ENCODE measurements around the gene ADISSP.
"Not testable (repeated sequence)": the region's sequence is repeated elsewhere in the genome, so short reads cannot be mapped to it uniquely, and the experiment has no call there.

Gene ADISSP

DNA sequence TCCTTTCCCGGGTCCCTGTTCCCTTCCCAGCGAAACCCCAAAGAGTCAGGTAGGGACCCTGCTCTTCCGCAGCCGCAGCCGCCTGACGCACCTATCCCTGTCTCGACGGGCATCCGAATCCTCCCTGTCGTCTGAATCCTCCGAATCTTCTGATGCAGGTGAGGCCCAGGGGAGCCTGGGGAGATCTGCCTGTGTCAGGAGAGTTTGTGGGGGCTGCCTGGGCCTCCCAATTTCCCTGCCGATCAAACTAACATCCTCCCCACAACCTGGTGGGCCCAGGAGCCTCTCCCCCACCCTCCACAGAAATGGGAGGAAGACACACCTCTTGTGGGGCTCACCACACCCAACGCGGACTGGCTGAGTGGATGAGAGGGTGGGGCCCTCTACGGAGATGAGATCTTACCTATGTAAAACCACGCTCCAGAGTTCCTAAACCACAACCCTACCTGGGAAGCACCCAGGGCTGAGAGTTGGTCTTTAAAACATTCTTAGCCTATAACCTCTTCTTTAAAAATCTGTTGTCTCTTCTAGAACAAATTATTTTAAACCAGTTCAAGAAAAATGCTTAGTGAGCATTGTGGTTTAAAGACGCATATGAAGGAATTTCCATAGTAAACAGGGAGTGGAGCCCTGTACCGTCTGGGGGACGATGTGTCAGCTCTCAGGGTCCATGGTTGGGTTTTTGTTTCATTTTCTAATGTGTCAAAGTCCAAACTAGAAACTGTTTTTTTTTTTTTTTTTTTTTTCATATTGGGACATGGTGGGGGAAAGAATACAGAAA is 30.2 kb upstream of the ADISSP start:
- no peak for TF ChIP-seq CTCF (IDR thresholded peaks at IDR 0.05; ENCODE audit: low read depth, low read length, missing control alignments)
- DNase-seq (ENCODE audit: low read depth): no peak
- H3K4me3 ChIP-seq (ENCODE audit: low read depth, low read length): peak overlapping the region; percentile 80

- no peak for TF ChIP-seq CTCF (IDR thresholded peaks at IDR 0.05; ENCODE audit: low read depth, low read length, missing control alignments)
- no peak for DNase-seq (ENCODE audit: low read depth)
- peak overlapping the region; percentile 80 for H3K4me3 ChIP-seq (ENCODE audit: low read depth, low read length)
These were observed 29.6 kb upstream of the ADISSP start for GRCh38 chr20:3797226-3797545.

DNA sequence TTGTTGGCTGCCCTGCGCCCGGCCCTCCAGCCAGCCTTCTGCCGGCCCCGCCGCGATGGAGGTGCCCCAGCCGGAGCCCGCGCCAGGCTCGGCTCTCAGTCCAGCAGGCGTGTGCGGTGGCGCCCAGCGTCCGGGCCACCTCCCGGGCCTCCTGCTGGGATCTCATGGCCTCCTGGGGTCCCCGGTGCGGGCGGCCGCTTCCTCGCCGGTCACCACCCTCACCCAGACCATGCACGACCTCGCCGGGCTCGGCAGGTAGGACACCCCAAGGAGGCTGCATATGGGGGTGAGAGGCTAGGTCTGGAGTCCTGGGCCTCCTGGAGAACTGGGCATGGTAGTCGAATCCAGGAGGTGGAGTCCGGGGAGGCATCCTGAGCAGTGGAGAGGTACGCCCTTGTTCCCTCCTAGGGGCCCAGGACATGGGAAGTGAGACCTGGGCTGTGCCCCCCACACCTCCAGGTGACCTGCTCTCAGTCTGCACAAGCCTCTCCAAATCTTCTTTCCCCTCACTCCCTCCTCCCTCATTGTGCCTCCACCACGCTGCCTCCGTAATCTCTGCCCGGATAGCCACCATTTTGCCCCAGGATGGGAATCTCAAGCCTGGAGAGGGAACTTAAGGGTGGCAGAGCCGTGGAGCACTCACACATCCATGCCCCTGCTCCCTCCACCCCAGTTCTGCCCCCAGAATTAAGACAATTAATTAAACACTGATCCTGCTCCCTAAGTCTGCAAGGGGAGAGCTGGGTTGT is 29.1 kb upstream of the ADISSP start:
- no peak for DNase-seq (ENCODE audit: low read depth)
- no peak for TF ChIP-seq CTCF (IDR thresholded peaks at IDR 0.05; ENCODE audit: low read depth, low read length, missing control alignments)
- H3K4me3 ChIP-seq (ENCODE audit: low read depth, low read length): peak overlapping the region; percentile 80

GRCh38 chr20:3795511-3796468 is 28.2 kb upstream of the ADISSP start, which contains the start of gene CDC25B:
TSS of gene CDC25B (plus strand) at chr20:3796310. CDS start at chr20:3796532, 222 bp downstream.
- H3K4me3 ChIP-seq (ENCODE audit: low read depth, low read length): peak within 1 kb of the TSS; percentile 80
- peak; percentile 58 for TF ChIP-seq CTCF (IDR thresholded peaks at IDR 0.05; ENCODE audit: low read depth, low read length, missing control alignments)

GRCh38 chr20:3794701-3795420 is 27.3 kb upstream of the ADISSP start:
- TF ChIP-seq CTCF (IDR thresholded peaks at IDR 0.05; ENCODE audit: low read depth, low read length, missing control alignments): no peak
- H3K4me3 ChIP-seq (ENCODE audit: low read depth, low read length): peak overlapping the region; percentile 80
- no peak for DNase-seq (ENCODE audit: low read depth)

More at GRCh38 chr20:3795511-3796468, 28.2 kb upstream of the ADISSP start, which contains the start of gene CDC25B:
- DNase-seq (ENCODE audit: low read depth): no peak

DNA sequence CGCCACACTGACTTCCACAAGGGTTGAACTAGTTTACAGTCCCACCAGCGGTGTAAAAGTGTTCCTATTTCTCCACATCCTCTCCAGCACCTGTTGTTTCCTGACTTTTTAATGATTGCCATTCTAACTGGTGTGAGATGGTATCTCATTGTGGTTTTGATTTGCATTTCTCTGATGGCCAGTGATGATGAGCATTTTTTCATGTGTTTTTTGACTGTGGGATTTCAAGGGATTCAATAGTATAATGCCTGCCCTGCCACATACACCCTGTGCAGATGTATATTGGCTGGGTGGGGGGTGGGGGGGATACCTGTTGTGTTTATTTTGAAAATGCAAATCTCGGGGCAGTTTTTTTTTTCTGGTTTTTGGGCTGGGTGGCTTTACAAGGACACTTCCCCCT is 26.6 kb upstream of the ADISSP start:
- not testable (repeated sequence) for DNase-seq (ENCODE audit: low read depth)

DNA sequence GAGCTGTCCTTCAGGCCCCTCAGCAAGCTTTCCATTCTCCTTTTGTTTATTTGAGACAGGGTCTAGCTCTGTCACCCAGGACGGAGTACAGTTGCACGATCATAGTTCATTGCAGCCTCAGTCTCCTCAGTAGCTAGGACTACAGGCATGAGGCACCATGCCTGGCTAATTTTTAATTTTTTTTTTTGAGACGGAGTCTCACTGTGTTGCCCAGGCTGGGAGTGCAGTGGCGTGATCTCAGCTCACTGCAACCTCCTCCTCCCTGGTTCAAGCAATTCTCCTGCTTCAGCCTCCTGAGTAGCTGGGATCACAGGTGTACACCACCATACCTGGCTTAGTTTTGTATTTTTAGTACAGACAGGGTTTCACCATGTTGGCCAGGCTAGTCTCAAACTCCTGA is 21.6 kb upstream of the ADISSP start:
- DNase-seq (ENCODE audit: low read depth); H3K4me3 ChIP-seq (ENCODE audit: low read depth, low read length): not testable (repeated sequence)

More for the DNA sequence above, 26.6 kb upstream of the ADISSP start:
- H3K4me3 ChIP-seq (ENCODE audit: low read depth, low read length): not testable (repeated sequence)

Data from GM12864 (cell line).